ENCODE results near the gene TNS3.

Gene TNS3

GRCh38 chr7:47328392-47329319, 253.3 kb downstream of the TNS3 start:
- DNase-seq (ENCODE audit: low spot score), result no peak

DNA sequence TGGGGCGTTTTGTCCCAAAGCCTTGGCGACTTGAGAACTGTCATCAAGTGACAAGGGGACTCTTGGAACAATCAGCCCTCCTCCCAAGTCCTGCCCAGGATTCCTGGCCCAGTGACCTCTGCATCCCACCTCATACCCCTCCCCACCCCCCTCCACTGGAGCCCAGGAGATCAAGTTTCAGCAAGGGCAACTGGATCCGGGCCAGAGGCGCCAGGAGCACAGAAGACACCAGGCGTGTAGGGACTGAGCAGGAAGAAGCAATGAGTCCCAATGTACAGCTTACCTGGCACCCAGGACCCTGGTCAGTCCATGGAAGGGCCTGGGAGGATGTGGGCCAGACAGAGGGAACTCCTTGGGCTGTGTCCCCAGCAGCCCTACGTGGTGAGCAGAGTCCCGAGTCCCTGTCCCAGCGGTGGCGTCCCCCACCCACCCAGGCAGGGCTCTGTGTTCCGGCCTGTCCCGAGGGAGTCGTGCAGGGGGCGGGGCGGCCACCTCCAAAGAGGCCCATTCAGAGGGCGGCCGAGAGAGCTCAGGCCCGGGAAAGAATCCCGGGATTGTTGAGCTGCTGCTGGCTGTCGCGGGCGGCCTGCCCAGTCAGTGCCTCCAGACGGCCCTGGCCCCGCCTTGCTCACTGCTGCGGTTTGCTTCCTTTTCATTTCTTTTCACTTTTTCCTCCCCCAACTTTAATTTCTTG, 254.1 kb downstream of the TNS3 start:
- no peak for DNase-seq (ENCODE audit: low spot score)

GRCh38 chr7:47327346-47327697, 254.6 kb downstream of the TNS3 start:
- DNase-seq (ENCODE audit: low spot score), result no peak

- DNase-seq (ENCODE audit: low spot score), result no peak
These were observed 255.1 kb downstream of the TNS3 start for GRCh38 chr7:47326808-47327207.

GRCh38 chr7:47326220-47326619, 255.7 kb downstream of the TNS3 start:
- DNase-seq (ENCODE audit: low spot score), result no peak

- DNase-seq (ENCODE audit: low spot score), result no peak
These were observed 256.6 kb downstream of the TNS3 start for GRCh38 chr7:47325337-47325736.

DNA sequence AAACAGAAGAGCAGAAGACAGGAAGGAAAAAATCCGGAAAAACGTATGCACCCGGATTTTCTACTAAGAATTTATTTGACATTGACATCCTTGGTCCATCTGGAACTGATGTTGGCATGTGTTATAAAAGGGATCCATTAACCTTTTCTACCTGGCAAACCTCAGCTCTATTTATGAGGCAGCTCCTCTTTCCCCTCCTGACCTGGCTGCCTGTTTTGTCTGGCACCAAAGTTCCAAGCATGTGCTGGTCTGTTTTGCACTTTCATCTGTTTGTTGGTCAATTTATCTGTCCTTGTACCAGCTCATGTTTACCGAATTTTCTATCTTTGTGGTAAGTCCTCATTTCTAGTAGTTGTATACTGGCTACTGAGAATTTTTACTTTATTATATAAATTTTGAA, 258.0 kb downstream of the TNS3 start:
- no peak for DNase-seq (ENCODE audit: low spot score)

DNA sequence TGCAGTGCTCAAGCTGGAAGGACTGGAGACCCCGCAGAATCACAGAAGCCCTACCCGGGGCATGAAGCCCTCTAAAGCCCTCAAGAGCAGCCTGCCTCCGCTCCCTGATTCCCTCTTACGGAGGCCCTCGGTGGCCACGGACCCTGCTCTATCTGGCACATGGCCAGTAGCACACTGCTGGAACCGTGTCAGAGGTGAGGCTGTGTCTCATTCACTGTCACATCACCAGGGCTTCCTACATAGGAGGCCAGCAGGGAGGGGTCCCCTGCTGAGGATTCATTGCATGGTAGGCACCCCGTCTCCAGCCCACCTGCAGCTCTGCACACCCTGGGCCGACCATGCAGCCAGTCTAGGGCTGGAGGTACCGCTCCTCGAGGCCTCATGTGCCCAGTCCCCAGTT, 259.2 kb downstream of the TNS3 start:
- DNase-seq (ENCODE audit: low spot score), result no peak

DNA sequence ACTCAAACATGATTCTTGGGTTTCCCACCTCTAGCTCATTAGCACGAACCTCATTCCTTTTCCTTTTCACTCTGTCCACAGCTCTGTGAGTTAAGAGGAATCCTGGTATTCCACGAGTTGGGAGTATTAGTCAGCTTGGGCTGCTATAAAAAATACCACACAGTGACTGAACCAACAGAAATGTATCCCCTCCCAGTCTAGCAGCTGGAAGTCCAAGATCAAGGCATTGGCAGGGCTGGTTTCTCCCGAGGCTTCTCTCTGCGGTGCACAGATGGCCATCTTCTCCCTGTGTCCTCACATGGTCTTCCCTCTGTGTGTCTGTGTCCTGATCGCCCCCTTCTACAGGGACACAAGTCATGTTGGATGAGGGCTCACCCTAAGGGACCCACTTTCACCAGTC, 261.6 kb downstream of the TNS3 start:
- DNase-seq (ENCODE audit: low spot score), result no peak

- DNase-seq (ENCODE audit: low spot score), result no peak
These were observed 263.3 kb downstream of the TNS3 start for GRCh38 chr7:47318395-47319182.

DNA sequence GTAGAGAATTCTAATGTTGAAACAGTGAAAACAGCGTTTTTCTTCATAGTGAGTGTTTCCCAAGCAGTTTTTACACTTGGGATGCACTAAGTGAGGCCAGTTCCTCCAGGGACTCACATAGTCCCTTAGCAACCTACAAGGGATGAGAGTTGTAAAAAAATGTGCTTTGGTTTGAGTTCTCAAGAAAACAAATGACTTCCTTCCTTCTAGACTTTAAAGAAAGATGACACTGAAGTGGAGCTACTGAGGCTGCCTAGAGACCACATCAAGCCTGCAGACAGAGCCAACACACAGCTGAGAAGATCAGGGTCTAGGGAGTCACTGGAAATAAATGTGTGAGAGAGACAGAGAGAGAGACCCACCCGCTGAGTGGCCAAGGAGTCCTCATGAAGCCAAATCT, 264.4 kb downstream of the TNS3 start:
- no peak for DNase-seq (ENCODE audit: low spot score)

GRCh38 chr7:47314728-47315607, 266.9 kb downstream of the TNS3 start:
- peak; percentile 78 for DNase-seq (ENCODE audit: low spot score)

DNA sequence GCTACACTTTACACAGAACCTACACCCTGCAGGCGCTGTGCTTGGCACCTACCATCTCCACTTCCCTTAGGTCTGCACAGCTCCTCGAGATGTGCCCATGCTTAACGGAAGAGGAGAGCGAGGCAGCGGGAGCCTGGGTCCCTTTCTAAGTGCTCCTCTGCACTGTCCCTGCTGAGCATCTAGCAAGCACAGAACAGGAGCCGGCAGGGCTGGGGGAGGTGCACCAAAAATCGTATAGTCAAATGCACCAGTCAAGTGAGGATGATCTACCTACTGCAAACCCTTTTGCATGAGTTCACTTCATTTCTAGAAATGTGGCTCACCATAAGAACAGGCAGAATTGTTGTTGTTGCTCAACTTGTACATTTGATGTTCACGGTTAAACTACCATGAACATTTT, 267.7 kb downstream of the TNS3 start:
- DNase-seq (ENCODE audit: low spot score), result peak; percentile 72

- DNase-seq (ENCODE audit: low spot score), result no peak
These were observed 268.3 kb downstream of the TNS3 start for GRCh38 chr7:47313564-47313963.

GRCh38 chr7:47311891-47312290, 270.0 kb downstream of the TNS3 start:
- no peak for DNase-seq (ENCODE audit: low spot score)

GRCh38 chr7:47310020-47310419, 271.9 kb downstream of the TNS3 start:
- peak; percentile 52 for DNase-seq (ENCODE audit: low spot score)

GRCh38 chr7:47308808-47309207, 273.1 kb downstream of the TNS3 start:
- DNase-seq (ENCODE audit: low spot score), result no peak

DNA sequence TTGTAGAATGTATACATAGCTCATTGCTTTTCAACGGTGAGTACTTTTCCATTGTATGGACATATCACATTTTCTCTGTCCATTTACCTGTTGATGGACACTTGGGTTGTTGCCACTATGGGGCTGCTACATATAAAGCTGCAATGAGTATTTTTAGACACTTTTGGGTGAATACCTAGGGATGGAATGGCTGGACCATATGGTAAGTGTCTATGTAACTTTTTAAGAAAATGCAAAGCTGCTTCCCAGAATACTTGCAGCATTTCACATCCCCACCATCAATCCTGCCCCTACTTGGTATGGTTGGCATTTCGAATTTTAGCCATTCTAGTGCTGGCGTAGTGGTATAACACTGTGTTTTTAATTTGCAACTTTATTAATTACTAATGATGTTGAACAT, 274.6 kb downstream of the TNS3 start:
- no peak for DNase-seq (ENCODE audit: low spot score)

DNA sequence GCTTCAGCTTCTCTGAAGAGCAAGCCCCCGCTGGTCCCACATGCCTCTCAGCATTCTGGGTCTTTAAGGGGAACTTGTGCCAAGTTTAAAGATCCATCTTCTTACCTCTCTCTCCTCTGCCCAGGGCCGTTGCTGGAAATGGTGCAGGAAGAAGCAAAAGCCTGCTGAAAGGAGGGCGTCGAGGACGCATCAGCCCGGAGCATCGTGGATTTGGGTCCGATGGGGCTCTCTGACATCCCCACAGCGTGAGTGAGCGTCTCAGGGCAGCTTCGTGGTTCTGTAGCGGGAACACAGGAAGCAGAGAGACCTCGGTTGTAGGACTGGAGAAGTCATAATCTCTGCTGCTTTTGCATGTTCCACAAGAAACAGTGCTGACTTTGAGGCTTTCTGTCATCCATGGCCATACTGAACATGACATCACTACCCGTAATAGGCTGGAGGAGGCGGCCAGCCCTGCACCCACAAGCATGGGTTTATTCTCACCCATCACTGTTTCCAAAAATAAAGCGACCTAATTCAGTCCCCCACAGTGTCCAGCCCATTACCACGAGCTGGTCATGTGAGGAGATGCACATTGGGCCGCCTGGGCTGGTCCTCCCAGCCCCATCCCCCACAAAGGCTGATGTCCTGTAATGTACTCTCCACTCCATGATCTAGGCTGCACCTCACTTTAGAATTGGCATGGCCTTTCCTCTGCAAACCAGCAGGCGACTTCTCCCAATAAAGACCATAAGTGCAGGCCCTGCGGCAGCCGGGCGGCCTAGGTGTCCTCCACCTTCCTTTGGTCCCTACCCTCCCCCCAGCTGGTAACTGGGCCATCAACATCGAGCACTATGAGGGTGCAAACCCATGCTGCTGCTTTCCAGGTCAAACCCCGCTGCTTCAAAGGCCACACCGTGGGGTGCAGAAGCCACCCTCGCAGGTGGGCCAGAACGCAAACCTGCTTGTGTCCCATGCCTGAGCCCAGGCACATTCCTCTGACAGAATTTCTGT, 276.9 kb downstream of the TNS3 start:
- no peak for DNase-seq (ENCODE audit: low spot score)

- DNase-seq (ENCODE audit: low spot score), result no peak
These were observed 278.0 kb downstream of the TNS3 start for GRCh38 chr7:47303695-47304453.
